Muscle of back (tissue), 13 donors: ENCODE results near the gene PRR5. TPM values are rescaled to one million over a fixed set of nuclear protein-coding genes. Genes with fewer than 3 reads are reported as not detected.
"Not testable (repeated sequence)": the region's sequence is repeated elsewhere in the genome, so short reads cannot be mapped to it uniquely, and the experiment has no call there.

ENCODE experiments used
- DNase-seq, 3 donors: peaks; one replicate each; pipeline versions ENCODE4 v3.0.0 to v3.0.0-alpha.2; 2013
- long read RNA-seq, 9 donors: transcript quantifications; one replicate each; lab custom pipeline, GENCODE V29; 2026
- polyA plus RNA-seq, 10 donors: library from polyadenylated mRNA; unstranded; fragments of 120-200 nt; gene quantifications; one replicate each; pipeline ENCODE4 v1.2.1, GENCODE V29; 2013; ENCODE audit not compliant: insufficient read length in 10 of 10

The PRR5 gene
- polyA plus RNA-seq = 10 to 100 TPM; 19.5 to 37.3 (median 24.1) TPM
- long read RNA-seq, donor 1, transcript PRR5-202 (8 exons, 1,878 nt) = major isoform, 7 of 11 reads
- long read RNA-seq, donor 1, partial matches to known transcripts = 0 of 11 reads
- long read RNA-seq, donor 1, other reads (novel, unspliced or antisense) = 0 of 11 reads
- long read RNA-seq, donor 2, partial matches to known transcripts = 0 of 8 reads
- long read RNA-seq, donor 2, other reads (novel, unspliced or antisense) = 0 of 8 reads
- long read RNA-seq, donor 3 = 0 reads
- long read RNA-seq, donor 4, partial matches to known transcripts = 0 of 8 reads
- long read RNA-seq, donor 4, other reads (novel, unspliced or antisense) = 0 of 8 reads
- long read RNA-seq, donor 5, transcript PRR5-202 (8 exons, 1,878 nt) = major isoform, 12 of 16 reads
- long read RNA-seq, donor 5, partial matches to known transcripts = 0 of 16 reads
- long read RNA-seq, donor 5, other reads (novel, unspliced or antisense) = 0 of 16 reads
- long read RNA-seq, donor 6, partial matches to known transcripts = 0 of 10 reads
- long read RNA-seq, donor 6, other reads (novel, unspliced or antisense) = 0 of 10 reads
- long read RNA-seq, donor 7, transcript PRR5-202 (8 exons, 1,878 nt) = major isoform, 6 of 15 reads
- long read RNA-seq, donor 7, transcript PRR5-211 (2 exons, 1,965 nt) = minor isoform, 5 of 15 reads
- long read RNA-seq, donor 7, partial matches to known transcripts = 0 of 15 reads
- long read RNA-seq, donor 7, other reads (novel, unspliced or antisense) = 0 of 15 reads
- long read RNA-seq, donor 8, transcript PRR5-202 (8 exons, 1,878 nt) = major isoform, 5 of 7 reads
- long read RNA-seq, donor 8, partial matches to known transcripts = 0 of 7 reads
- long read RNA-seq, donor 8, other reads (novel, unspliced or antisense) = 0 of 7 reads
- long read RNA-seq, donor 9, partial matches to known transcripts = 0 of 4 reads
- long read RNA-seq, donor 9, other reads (novel, unspliced or antisense) = 0 of 4 reads

GRCh38 chr22:44701824-44702478 lies at the start of gene PRR5:
Gene PRR5, plus strand, starts transcription at chr22:44702204. Its CDS starts 271 bp downstream, at chr22:44702475.
- DNase-seq = peak; percentile 81 to 87 (median 83)

- not testable (repeated sequence) for DNase-seq
Observed at GRCh38 chr22:44652866-44653265, 49.1 kb upstream of the PRR5 start.

GRCh38 chr22:44658311-44658953 lies 43.6 kb upstream of the PRR5 start:
- peak in 2 of 3 donors; percentile 67 to 76 for DNase-seq

GRCh38 chr22:44659140-44659539 lies 42.9 kb upstream of the PRR5 start:
- peak in 1 of 3 donors; percentile 72 for DNase-seq

GRCh38 chr22:44660051-44660830 lies 41.8 kb upstream of the PRR5 start:
- DNase-seq = no peak

GRCh38 chr22:44661070-44661469 lies 40.9 kb upstream of the PRR5 start:
- DNase-seq = no peak

GRCh38 chr22:44661659-44662569 lies 40.1 kb upstream of the PRR5 start:
- no peak for DNase-seq

- DNase-seq = no peak
Observed at GRCh38 chr22:44663256-44663999, 38.6 kb upstream of the PRR5 start.

GRCh38 chr22:44664149-44664548 lies 37.9 kb upstream of the PRR5 start:
- DNase-seq = peak in 1 of 3 donors; percentile 68

GRCh38 chr22:44665115-44665514 lies 36.9 kb upstream of the PRR5 start:
- peak in 1 of 3 donors; percentile 45 for DNase-seq

GRCh38 chr22:44666207-44666585 lies 35.8 kb upstream of the PRR5 start:
- no peak for DNase-seq

GRCh38 chr22:44667276-44667675 lies 34.7 kb upstream of the PRR5 start:
- no peak for DNase-seq

- DNase-seq = no peak
Observed at GRCh38 chr22:44667829-44668189, 34.2 kb upstream of the PRR5 start.

- DNase-seq = peak in 1 of 3 donors; percentile 71
Observed at GRCh38 chr22:44668190-44668885, 33.7 kb upstream of the PRR5 start.

GRCh38 chr22:44668886-44669521 lies 33.0 kb upstream of the PRR5 start:
- peak in 1 of 3 donors; percentile 50 for DNase-seq

GRCh38 chr22:44669561-44669976 lies 32.4 kb upstream of the PRR5 start:
- peak in 1 of 3 donors; percentile 57 for DNase-seq

- DNase-seq = no peak
Observed at GRCh38 chr22:44670220-44670988, 31.6 kb upstream of the PRR5 start.
